IMR-90 (cell line): ENCODE measurements around the gene PPP1R12B. TPM values are rescaled to one million over a fixed set of nuclear protein-coding genes. Genes with fewer than 3 reads are reported as not detected.

Source experiments
- ATAC-seq: fragments of 200-7000 bp; cut with Tn5 transposase; 2 replicates; pipeline ENCODE4 v1.9.1; 2020; ENCODE audit warnings: low read depth, mild to moderate bottlenecking, moderate library complexity
- BruUV-seq: library from RNA; stranded (reverse); fragments of 400-500 nt; replicated peaks from 2 replicates; lab custom pipeline; 2021; lab: Mats Ljungman, UMichigan
- CTCF ChIA-PET: fragments of 300-600 bp; formaldehyde crosslinking; extraction: SDS; loops from one replicate; lab custom pipeline; 2021; ENCODE audit warnings: antibody characterized with exemption; lab: Yijun Ruan, JAX
- POLR2A ChIA-PET: fragments of 300-600 bp; sonication (Branson Sonifier 250); formaldehyde crosslinking; loops from one replicate; lab custom pipeline; 2022; ENCODE audit warnings: antibody characterized with exemption; ENCODE audit not compliant: unreplicated experiment; lab: Charles Lee
- DNase-seq: peaks from one replicate; pipeline ENCODE4 v3.0.0; 2013
- H2AFZ ChIP-seq: replicated peaks from 2 replicates; pipeline ENCODE3; 2013; ENCODE audit warnings: low read length, mild to moderate bottlenecking; ENCODE audit not compliant: poor library complexity
- H2AK5ac ChIP-seq: 2 replicates; pipeline ENCODE4 v1.6.1; 2013; ENCODE audit warnings: low read depth, low read length, inconsistent platforms
- H2AK9ac ChIP-seq: replicated peaks from 2 replicates; pipeline ENCODE3; 2013; ENCODE audit warnings: mild to moderate bottlenecking, low read depth, low read length, moderate library complexity; ENCODE audit not compliant: poor library complexity
- H2BK120ac ChIP-seq: 2 replicates; pipeline ENCODE4 v1.6.1; 2013; ENCODE audit warnings: low read depth, low read length, inconsistent platforms
- H2BK15ac ChIP-seq: 3 replicates; pipeline ENCODE4 v1.6.1; 2013; ENCODE audit warnings: low read depth, low read length, inconsistent platforms
- H2BK20ac ChIP-seq: 2 replicates; pipeline ENCODE4 v1.6.1; 2013; ENCODE audit warnings: low read depth, mild to moderate bottlenecking, inconsistent platforms, low read length, moderate library complexity
- H2BK5ac ChIP-seq: 2 replicates; pipeline ENCODE4 v1.6.1; 2013; ENCODE audit warnings: mild to moderate bottlenecking, low read depth, low read length, inconsistent platforms; ENCODE audit not compliant: poor library complexity, severe bottlenecking
- H3K14ac ChIP-seq: replicated peaks from 2 replicates; pipeline ENCODE4 v1.6.1; 2013; ENCODE audit warnings: low read depth, low read length, inconsistent platforms
- H3K18ac ChIP-seq: 2 replicates; pipeline ENCODE4 v1.6.1; 2013; ENCODE audit warnings: low read depth, low read length, control low read depth
- H3K23ac ChIP-seq: 2 replicates; pipeline ENCODE4 v1.6.1; 2013; ENCODE audit warnings: low read depth, low read length, inconsistent platforms
- H3K27ac ChIP-seq: 2 replicates; pipeline ENCODE4 v1.5.1; 2013; ENCODE audit warnings: mild to moderate bottlenecking, control low read depth, low read length; ENCODE audit not compliant: insufficient read depth
- H3K27me3 ChIP-seq: 2 replicates; pipeline ENCODE4 v1.6.1; 2013; ENCODE audit warnings: low read length; ENCODE audit not compliant: control insufficient read depth, insufficient read depth
- H3K36me3 ChIP-seq: 2 replicates; pipeline ENCODE4 v1.6.1; 2013; ENCODE audit warnings: low read length, mixed read lengths; ENCODE audit not compliant: control insufficient read depth, insufficient read depth
- H3K4ac ChIP-seq: 2 replicates; pipeline ENCODE4 v1.6.1; 2013; ENCODE audit warnings: low read depth, low read length, inconsistent platforms
- H3K4me1 ChIP-seq: 2 replicates; pipeline ENCODE4 v1.6.1; 2013; ENCODE audit warnings: low read length, mixed read lengths; ENCODE audit not compliant: control insufficient read depth, insufficient read depth
- H3K4me2 ChIP-seq: 2 replicates; pipeline ENCODE4 v1.6.1; 2013; ENCODE audit warnings: low read depth, mild to moderate bottlenecking, control low read depth, low read length, moderate library complexity
- H3K4me3 ChIP-seq: 2 replicates; pipeline ENCODE4 v1.5.1; 2013; ENCODE audit warnings: low read depth, mild to moderate bottlenecking, control low read depth, low read length, moderate library complexity; ENCODE audit not compliant: insufficient read depth
- H3K56ac ChIP-seq: 2 replicates; pipeline ENCODE4 v1.6.1; 2013; ENCODE audit warnings: low read length, inconsistent platforms; ENCODE audit not compliant: insufficient read depth; ENCODE audit errors: extremely low read depth
- H3K79me1 ChIP-seq, 2 experiments: 2 replicates each; pipeline ENCODE4 v1.6.1; 2013; ENCODE audit warnings: low read length in 2 of 2, inconsistent platforms in 1 of 2, low read depth in 1 of 2
- H3K9ac ChIP-seq: 2 replicates; pipeline ENCODE4 v1.6.1; 2013; ENCODE audit warnings: low read depth, low read length, control low read depth
- H3K9me1 ChIP-seq: 2 replicates; pipeline ENCODE4 v1.6.1; 2013; ENCODE audit warnings: low read length, inconsistent platforms; ENCODE audit not compliant: insufficient read depth
- H3K9me3 ChIP-seq: 2 replicates; pipeline ENCODE4 v1.6.1; 2013; ENCODE audit warnings: low read length; ENCODE audit not compliant: control insufficient read depth, insufficient read depth
- H4K20me1 ChIP-seq: 2 replicates; pipeline ENCODE4 v1.6.1; 2013; ENCODE audit warnings: low read length, inconsistent platforms; ENCODE audit not compliant: insufficient read depth
- H4K5ac ChIP-seq: 2 replicates; pipeline ENCODE4 v1.6.1; 2013; ENCODE audit warnings: mild to moderate bottlenecking, low read depth, low read length, control low read depth
- H4K8ac ChIP-seq, 2 experiments: 2 replicates each; pipeline ENCODE4 v1.6.1; 2013; ENCODE audit warnings: low read depth in 2 of 2, low read length in 2 of 2, control low read depth in 1 of 2, inconsistent platforms in 1 of 2
- H4K91ac ChIP-seq: 2 replicates; pipeline ENCODE4 v1.6.1; 2013; ENCODE audit warnings: low read depth, low read length, inconsistent platforms; ENCODE audit not compliant: insufficient read depth
- BHLHE40 ChIP-seq: fragments of 150-350 bp; IDR thresholded peaks from 2 replicates; pipeline ENCODE4 v1.6.1; 2016; ENCODE audit warnings: mild to moderate bottlenecking, low read depth, low read length
- CEBPB ChIP-seq: IDR thresholded peaks from 2 replicates; pipeline ENCODE4 v1.6.1; 2012; ENCODE audit warnings: low read depth, low read length, improper control_type of control experiment
- CHD1 ChIP-seq: IDR thresholded peaks from 2 replicates; pipeline ENCODE4 v1.6.1; 2012; ENCODE audit warnings: low read depth, low read length, improper control_type of control experiment
- CTCF ChIP-seq: conservative IDR thresholded peaks from 2 replicates; pipeline ENCODE4 v1.5.1; 2012; ENCODE audit warnings: mild to moderate bottlenecking, low read depth, low read length, improper control_type of control experiment
- ELK1 ChIP-seq: fragments of 150-350 bp; IDR thresholded peaks from 2 replicates; pipeline ENCODE4 v1.6.1; 2016; ENCODE audit warnings: low read depth, mild to moderate bottlenecking, low read length, moderate library complexity, borderline replicate concordance
- FOS ChIP-seq: fragments of 150-350 bp; IDR thresholded peaks from 2 replicates; pipeline ENCODE4 v1.6.1; 2016; ENCODE audit warnings: low read depth, low read length
- MAFK ChIP-seq: IDR thresholded peaks from 2 replicates; pipeline ENCODE4 v1.6.1; 2012; ENCODE audit warnings: low read depth, low read length, improper control_type of control experiment
- MAZ ChIP-seq: IDR thresholded peaks from 2 replicates; pipeline ENCODE4 v1.6.1; 2012; ENCODE audit warnings: low read depth, mild to moderate bottlenecking, low read length, improper control_type of control experiment, moderate library complexity, borderline replicate concordance
- MXI1 ChIP-seq: IDR thresholded peaks from 2 replicates; pipeline ENCODE4 v1.6.1; 2012; ENCODE audit warnings: low read depth, mild to moderate bottlenecking, low read length, moderate library complexity, borderline replicate concordance
- NFE2L2 ChIP-seq: fragments of 150-350 bp; IDR thresholded peaks from 2 replicates; pipeline ENCODE4 v1.6.1; 2016; ENCODE audit warnings: low read depth, mild to moderate bottlenecking, low read length
- POLR2A ChIP-seq: IDR thresholded peaks from 2 replicates; pipeline ENCODE4 v1.6.1; 2012; ENCODE audit warnings: mild to moderate bottlenecking, low read depth, low read length
- RAD21 ChIP-seq: IDR thresholded peaks from 2 replicates; pipeline ENCODE4 v1.6.1; 2012; ENCODE audit warnings: low read length, improper control_type of control experiment
- RCOR1 ChIP-seq: IDR thresholded peaks from 2 replicates; pipeline ENCODE4 v1.6.1; 2012; ENCODE audit warnings: mild to moderate bottlenecking, low read length, improper control_type of control experiment; ENCODE audit not compliant: insufficient replicate concordance
- RFX5 ChIP-seq: IDR thresholded peaks from 2 replicates; pipeline ENCODE4 v1.8.0; 2012; ENCODE audit warnings: low read depth, mild to moderate bottlenecking, low read length, moderate library complexity
- SMC3 ChIP-seq: fragments of 150-350 bp; IDR thresholded peaks from 2 replicates; pipeline ENCODE4 v1.6.1; 2016; ENCODE audit warnings: low read depth, mild to moderate bottlenecking, antibody characterized with exemption, low read length, moderate library complexity
- USF2 ChIP-seq: fragments of 150-350 bp; IDR thresholded peaks from 2 replicates; pipeline ENCODE4 v1.6.1; 2017; ENCODE audit warnings: mild to moderate bottlenecking, antibody characterized with exemption, low read length, low read depth
- whole genome bisulfite sequencing, 2 experiments: methylation state at CpG; one replicate each; pipeline versions ENCODE4 v1.1.5 to v1.1.7; 2013; ENCODE audit warnings: missing lambda C conversion rate in 2 of 2; ENCODE audit not compliant: insufficient read length in 1 of 2; ENCODE audit errors: extremely low coverage in 2 of 2; 5-methylcytosine and 5-hydroxymethylcytosine counted together
- dilution Hi-C: fragments of 300-500 bp; cut with HindIII; formaldehyde crosslinking; loops from one replicate; pipeline ENCODE4 v1.14.3; 2018; ENCODE audit warnings: low sequenced_read_pairs; ENCODE audit not compliant: unreplicated experiment
- in situ Hi-C: fragments of 300-500 bp; cut with MboI; formaldehyde crosslinking; loops from 3 replicates; pipeline ENCODE4 v1.14.3; 2019; ENCODE audit warnings: low sequenced_read_pairs, inconsistent platforms, mixed read lengths
- intact Hi-C: fragments of 100-400 bp; cut with micrococcal nuclease; formaldehyde crosslinking; loops from 2 replicates; pipeline ENCODE4 v1.10.0; 2022
- polyA plus RNA-seq, 3 experiments: library from polyadenylated mRNA; depleted of rRNA; stranded (reverse); fragments of >200 nt; gene quantifications; 2 replicates each; pipeline ENCODE4 v1.2.3, GENCODE V29; 2012; ENCODE audit warnings: low replicate concordance in 1 of 3
- total RNA-seq: library from RNA; depleted of rRNA; stranded (reverse); fragments of >200 nt; gene quantifications from 2 replicates; pipeline ENCODE4 v1.2.3, GENCODE V29; 2012

Gene PPP1R12B
- total and polyA plus RNA-seq, 2 of the 4 experiments (the other 2 are of a cell fraction): 8.5 to 12.0 TPM

GRCh38 chr1:202498542-202498941, 150.0 kb downstream of the PPP1R12B start:
- Histone ChIP-seq H2AK5ac (no peak overlapping the region), H3K4me3 (no peak overlapping the region), H3K36me3 (peaks cover 3% of the 10 kb centered on the region; the same call in 1 of the 2 replicates), H2AFZ (no peak overlapping the region), H3K18ac (no peak overlapping the region), H3K9me1 (no peaks in the 10 kb centered on the region; the same call in 1 of the 2 replicates), H3K23ac (no peak overlapping the region), H2BK5ac (no peak overlapping the region), H3K4me1 (no peaks in the 10 kb centered on the region), H3K9me3 (no peaks in the 10 kb centered on the region), H3K79me1 (no peaks in the 10 kb centered on the region), H2BK20ac (no peak overlapping the region), H3K56ac (no peak overlapping the region), H3K9ac (no peak overlapping the region), H4K20me1 (no peaks in the 10 kb centered on the region), H2BK15ac (no peak overlapping the region), H3K4me2 (no peak overlapping the region), H4K91ac (no peak overlapping the region), H3K27me3 (no peaks in the 10 kb centered on the region), H4K8ac (no peak overlapping the region), H4K5ac (no peak overlapping the region), H2AK9ac (no peak overlapping the region), H3K14ac (no peak overlapping the region), H3K27ac (no peak overlapping the region), H2BK120ac (no peak overlapping the region), H3K4ac (no peak overlapping the region)
- POLR2A ChIA-PET: no interaction called here
- peak; percentile 49 for DNase-seq
- intact Hi-C loops (no loop called here), in situ Hi-C loops (loop anchor here (10.0 kb wide), 1 partner anchor 216 kb away; the partner anchor contains the start of gene SYT2), dilution Hi-C loops (no loop called here)
- CTCF ChIA-PET: interaction anchor here (1.2 kb wide), 1 partner anchor 102 kb away, joined by 3 read pairs; no protein-coding TSS in a partner anchor
- no CpG with 5 or more reads among the region's 1 CpG for WGBS, 2 experiments
- ATAC-seq: peak; percentile 61
- TF ChIP-seq FOS: no peak
- TF ChIP-seq NFE2L2: no peak
- TF ChIP-seq RAD21: no peak
- TF ChIP-seq RFX5: no peak
- no peak for TF ChIP-seq MAFK
- TF ChIP-seq CHD1: no peak
- no peak for TF ChIP-seq CEBPB
- no peak for TF ChIP-seq CTCF
- TF ChIP-seq USF2: no peak
- no peak for TF ChIP-seq RCOR1
- no peak for TF ChIP-seq BHLHE40
- TF ChIP-seq SMC3: no peak
- no peak for TF ChIP-seq POLR2A
- TF ChIP-seq MAZ: no peak
- no peak for TF ChIP-seq MXI1
- no peak for TF ChIP-seq ELK1
- BruUV-seq: no TSS peak
